HT1080 (cell line): ENCODE measurements around the gene ECM1. TPM values are rescaled to one million over a fixed set of nuclear protein-coding genes. Genes with fewer than 3 reads are reported as not detected.

Source experiments
- DNase-seq: peaks from one replicate; pipeline ENCODE4 v3.0.0-alpha.2; 2015; ENCODE audit warnings: low read depth
- small RNA-seq: library from RNA; depleted of rRNA; stranded (forward); fragments of <200 nt; gene quantifications from one replicate; pipeline ENCODE3, GENCODE V24; 2014
- total RNA-seq: library from RNA; depleted of rRNA; stranded (reverse); fragments of >200 nt; shearing (Covaris generic); gene quantifications from 2 replicates; pipeline ENCODE4 v1.2.3, GENCODE V29; 2014; rRNA removed

The ECM1 gene
- total RNA-seq, 1 experiment from 2014 or later, result 17.7 TPM

DNA sequence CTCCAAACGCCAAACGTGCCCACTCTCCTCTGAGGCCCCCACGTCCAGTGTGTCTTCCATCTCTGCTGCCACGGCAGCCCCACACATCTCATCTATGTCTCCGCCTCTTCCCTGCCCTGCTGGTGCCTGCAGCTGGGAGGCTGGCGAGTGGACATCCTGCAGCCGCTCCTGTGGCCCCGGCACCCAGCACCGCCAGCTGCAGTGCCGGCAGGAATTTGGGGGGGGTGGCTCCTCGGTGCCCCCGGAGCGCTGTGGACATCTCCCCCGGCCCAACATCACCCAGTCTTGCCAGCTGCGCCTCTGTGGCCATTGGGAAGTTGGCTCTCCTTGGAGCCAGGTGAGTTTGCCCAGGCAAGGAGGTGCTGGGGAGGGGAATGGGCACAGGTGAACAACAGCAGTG is 49.9 kb downstream of the ECM1 start:
- no peak for DNase-seq

GRCh38 chr1:150558303-150558704 is 50.4 kb downstream of the ECM1 start:
- DNase-seq, result no peak

DNA sequence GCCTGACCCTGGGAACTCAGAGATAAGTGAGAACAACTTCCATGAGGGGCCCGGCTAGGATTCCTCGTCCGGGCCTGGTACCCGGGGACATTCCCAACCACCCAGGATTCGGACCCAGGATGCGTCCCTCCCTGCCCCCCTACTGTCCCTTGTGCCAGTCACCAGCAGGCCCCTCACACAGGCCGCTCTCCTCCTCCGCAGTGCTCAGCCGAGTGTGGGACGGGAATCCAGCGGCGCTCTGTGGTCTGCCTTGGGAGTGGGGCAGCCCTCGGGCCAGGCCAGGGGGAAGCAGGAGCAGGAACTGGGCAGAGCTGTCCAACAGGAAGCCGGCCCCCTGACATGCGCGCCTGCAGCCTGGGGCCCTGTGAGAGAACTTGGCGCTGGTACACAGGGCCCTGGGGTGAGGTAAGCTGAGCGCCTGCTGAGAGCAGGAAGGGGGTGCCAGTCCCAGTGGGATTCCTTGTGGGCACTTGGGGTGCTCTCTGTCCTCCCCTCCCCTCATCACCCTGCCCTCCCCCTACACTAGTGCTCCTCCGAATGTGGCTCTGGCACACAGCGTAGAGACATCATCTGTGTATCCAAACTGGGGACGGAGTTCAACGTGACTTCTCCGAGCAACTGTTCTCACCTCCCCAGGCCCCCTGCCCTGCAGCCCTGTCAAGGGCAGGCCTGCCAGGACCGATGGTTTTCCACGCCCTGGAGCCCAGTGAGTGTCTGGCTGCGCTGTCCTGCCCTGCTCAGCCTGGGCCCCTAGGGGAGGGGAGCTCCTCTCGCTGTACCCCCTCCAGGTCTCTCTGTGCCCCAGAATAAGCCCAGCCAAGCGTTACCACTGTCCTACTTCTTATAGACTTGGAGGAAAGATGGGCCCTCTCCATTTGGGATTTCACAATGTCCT is 51.1 kb downstream of the ECM1 start:
- no peak for DNase-seq

DNA sequence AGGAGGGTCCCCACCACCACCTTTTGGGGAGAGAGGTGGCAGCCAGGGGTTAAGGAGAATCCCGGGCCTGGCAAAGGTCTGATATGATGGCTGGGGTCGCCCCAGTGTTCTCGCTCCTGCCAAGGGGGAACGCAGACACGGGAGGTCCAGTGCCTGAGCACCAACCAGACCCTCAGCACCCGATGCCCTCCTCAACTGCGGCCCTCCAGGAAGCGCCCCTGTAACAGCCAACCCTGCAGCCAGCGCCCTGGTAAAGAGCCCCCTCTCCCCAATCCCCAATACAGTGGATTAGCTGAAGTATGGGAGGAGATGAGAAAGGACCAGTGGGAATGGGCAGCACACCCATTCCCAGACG is 51.7 kb downstream of the ECM1 start:
- no peak for DNase-seq

DNA sequence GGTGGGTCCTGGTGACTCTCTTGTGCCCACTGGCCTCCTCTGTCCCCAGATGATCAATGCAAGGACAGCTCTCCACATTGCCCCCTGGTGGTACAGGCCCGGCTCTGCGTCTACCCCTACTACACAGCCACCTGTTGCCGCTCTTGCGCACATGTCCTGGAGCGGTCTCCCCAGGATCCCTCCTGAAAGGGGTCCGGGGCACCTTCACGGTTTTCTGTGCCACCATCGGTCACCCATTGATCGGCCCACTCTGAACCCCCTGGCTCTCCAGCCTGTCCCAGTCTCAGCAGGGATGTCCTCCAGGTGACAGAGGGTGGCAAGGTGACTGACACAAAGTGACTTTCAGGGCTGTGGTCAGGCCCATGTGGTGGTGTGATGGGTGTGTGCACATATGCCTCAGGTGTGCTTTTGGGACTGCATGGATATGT is 52.1 kb downstream of the ECM1 start:
- DNase-seq, result peak; percentile 60

- no peak for DNase-seq
Measured at GRCh38 chr1:150560576-150561253, 52.8 kb downstream of the ECM1 start.

DNA sequence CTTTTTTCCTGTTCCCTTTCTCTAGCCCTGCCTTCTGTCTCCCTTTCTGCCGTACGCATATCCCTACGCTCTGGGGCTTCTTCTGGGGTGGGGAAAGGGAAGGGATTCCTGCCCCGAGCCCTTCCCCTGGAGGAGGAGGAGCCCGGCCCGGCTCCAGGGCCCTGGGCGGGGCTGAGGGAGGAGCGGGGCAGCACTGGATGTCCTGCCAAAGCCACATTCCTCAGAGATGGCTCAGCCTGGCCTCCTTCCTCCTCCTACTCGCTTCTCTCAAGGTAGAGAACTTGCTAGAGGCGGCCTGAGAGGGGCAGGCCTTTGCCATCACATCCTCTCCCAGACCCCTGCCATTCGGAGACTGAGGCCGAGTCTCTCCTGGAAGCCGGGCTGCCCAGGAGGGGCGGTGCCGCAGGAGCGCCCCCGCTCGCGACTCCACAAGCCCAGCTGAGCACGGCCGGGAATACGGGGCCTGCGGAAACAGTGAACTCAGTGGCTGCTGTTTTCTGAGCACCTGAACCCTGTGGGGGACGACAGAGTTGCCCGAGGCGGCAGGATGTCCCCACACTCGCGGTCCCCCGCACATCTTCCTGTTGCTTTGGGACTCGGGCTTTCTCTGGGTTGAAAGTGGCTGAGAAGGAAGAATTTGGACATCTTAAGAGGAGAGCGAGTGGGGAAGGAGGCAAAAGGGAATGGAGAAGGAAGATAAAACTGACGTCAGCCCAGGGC is 53.5 kb downstream of the ECM1 start:
- DNase-seq, result peak; percentile 99

DNA sequence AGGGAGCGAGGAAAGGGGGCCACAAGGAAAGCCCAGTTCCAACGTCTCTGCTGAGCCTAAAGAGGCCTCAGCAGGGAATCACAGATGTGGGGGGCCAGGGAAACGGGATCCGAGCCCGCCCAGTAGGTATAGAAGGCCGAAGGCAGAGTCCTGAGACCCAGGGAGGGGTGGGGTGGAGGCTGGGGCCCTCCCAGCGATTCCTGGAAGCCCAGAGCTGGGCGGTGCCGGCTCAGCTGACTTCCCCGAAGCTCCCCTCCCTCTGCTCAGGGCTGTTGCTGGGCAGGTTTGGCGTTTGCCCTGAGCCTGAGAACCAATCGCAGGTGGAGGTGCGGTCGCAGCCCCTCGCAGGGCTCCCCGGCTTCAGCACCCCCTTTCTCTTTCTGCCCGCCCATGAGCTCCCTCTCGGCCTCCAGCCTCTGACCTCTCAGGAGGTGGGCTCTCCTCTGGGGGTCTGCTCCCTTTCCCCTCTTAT is 54.1 kb downstream of the ECM1 start:
- peak; percentile 88 for DNase-seq

DNA sequence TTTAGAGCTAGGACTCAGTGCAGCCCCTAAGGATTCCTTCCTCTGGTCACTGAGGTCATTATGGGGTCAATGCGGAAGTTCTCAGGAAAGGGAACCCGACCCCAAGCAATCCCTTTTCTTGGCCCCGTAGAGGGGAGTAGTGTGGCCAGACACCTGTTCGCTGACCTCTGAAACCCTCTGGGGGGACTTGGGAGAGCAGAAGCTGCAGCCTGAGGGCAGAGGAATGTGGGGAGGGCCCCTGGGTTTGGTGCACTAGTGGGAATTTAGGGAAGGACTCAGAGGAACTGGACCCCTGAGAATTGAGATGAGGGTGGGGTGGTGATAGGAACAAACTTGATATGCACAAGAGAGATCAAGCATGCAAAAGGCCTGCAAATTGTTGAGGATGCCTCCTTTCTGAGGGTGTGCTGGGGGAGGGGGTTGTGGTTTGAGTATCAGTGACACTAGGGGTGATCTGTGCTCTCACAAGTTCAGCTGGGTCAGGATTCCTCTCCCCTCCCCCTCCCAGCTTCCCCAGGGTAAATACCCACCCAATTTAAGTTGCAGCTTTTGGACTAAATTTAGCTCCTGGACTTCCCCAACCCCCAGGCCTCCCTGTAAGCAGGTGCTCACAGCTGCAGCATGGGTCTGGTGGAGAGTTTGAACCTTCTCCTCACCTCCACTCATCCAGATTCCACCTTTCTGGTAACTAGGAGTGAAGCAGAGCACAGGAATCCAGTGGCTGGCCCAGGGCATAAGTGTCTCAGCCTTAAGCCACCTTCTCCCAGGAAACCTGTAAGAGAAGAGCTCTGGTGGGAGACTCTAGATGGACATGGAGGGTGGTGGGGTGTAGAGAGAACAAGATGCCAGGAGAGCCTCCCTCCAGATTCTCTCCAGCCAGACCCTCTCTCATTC is 54.8 kb downstream of the ECM1 start:
- no peak for DNase-seq

Small RNA genes lying within 50 kb of the gene (small RNA-seq; reads per million reads assigned to genes)
- gene MIR4257, result not detected

Other genes starting within 250 kb of the ECM1 start
- gene APH1A, start 239.1 kb upstream of the ECM1 start, total RNA-seq, result 134 and 160 TPM in 2 replicates
- gene C1orf54, start 235.3 kb upstream of the ECM1 start, total RNA-seq, result 0.47 and 0.84 TPM in 2 replicates
- 3.2 and 5.7 TPM in 2 replicates for gene CIART, start 225.6 kb upstream of the ECM1 start, total RNA-seq
- gene MRPS21, start 214.2 kb upstream of the ECM1 start, total RNA-seq, result 72.0 and 99.7 TPM in 2 replicates
- gene PRPF3, start 186.6 kb upstream of the ECM1 start, total RNA-seq, result 44.8 and 45.4 TPM in 2 replicates
- gene RPRD2, start 144.0 kb upstream of the ECM1 start, total RNA-seq, result 5.0 and 8.7 TPM in 2 replicates
- 21.0 and 30.4 TPM in 2 replicates for gene TARS2, start 20.7 kb upstream of the ECM1 start, total RNA-seq
- gene FALEC, start 7.6 kb downstream of the ECM1 start, total RNA-seq, result not detected in 2 replicates
- 0.06 and 0.47 TPM in 2 replicates for gene ADAMTSL4, start 41.3 kb downstream of the ECM1 start, total RNA-seq
- gene MCL1, start 71.5 kb downstream of the ECM1 start, total RNA-seq, result 237 and 264 TPM in 2 replicates
- 134 and 194 TPM in 2 replicates for gene ENSA, start 121.5 kb downstream of the ECM1 start, total RNA-seq
- gene GOLPH3L, start 189.0 kb downstream of the ECM1 start, total RNA-seq, result 4.6 and 14.0 TPM in 2 replicates
- not detected in 2 replicates for gene HORMAD1, start 212.8 kb downstream of the ECM1 start, total RNA-seq